Femur (tissue), 1 donor: Measurements from ENCODE around the gene INPP4A.
A peak's percentile ranks its signal among the peaks of the same experiment; 100 is the strongest.

Experiments
- DNase-seq: peaks from one replicate; pipeline ENCODE4 v3.0.0-alpha.2; 2017

INPP4A gene

GRCh38 chr2:98500561-98500960 lies 55.9 kb downstream of the INPP4A start:
- no peak for DNase-seq

- no peak for DNase-seq
Observed at GRCh38 chr2:98501223-98501622, 56.6 kb downstream of the INPP4A start.

- no peak for DNase-seq
Observed at GRCh38 chr2:98501876-98502275, 57.2 kb downstream of the INPP4A start.

GRCh38 chr2:98502556-98503335 lies 58.1 kb downstream of the INPP4A start:
- DNase-seq, result no peak

- no peak for DNase-seq
Observed at GRCh38 chr2:98503481-98504105, 58.9 kb downstream of the INPP4A start.

GRCh38 chr2:98504381-98505109 lies 59.9 kb downstream of the INPP4A start:
- DNase-seq, result no peak

- peak; percentile 66 for DNase-seq
Observed at GRCh38 chr2:98505311-98505808, 60.7 kb downstream of the INPP4A start.

- DNase-seq, result no peak
Observed at GRCh38 chr2:98505971-98506664, 61.5 kb downstream of the INPP4A start.

GRCh38 chr2:98506881-98507280 lies 62.2 kb downstream of the INPP4A start:
- no peak for DNase-seq

- no peak for DNase-seq
Observed at GRCh38 chr2:98507461-98507860, 62.8 kb downstream of the INPP4A start.

GRCh38 chr2:98507891-98508708 lies 63.4 kb downstream of the INPP4A start:
- peak; percentile 58 for DNase-seq

GRCh38 chr2:98508709-98509066 lies 64.0 kb downstream of the INPP4A start:
- DNase-seq, result no peak

- no peak for DNase-seq
Observed at GRCh38 chr2:98509542-98510321, 65.1 kb downstream of the INPP4A start.

GRCh38 chr2:98510322-98510662 lies 65.6 kb downstream of the INPP4A start:
- DNase-seq, result no peak

GRCh38 chr2:98511981-98512380 lies 67.3 kb downstream of the INPP4A start:
- no peak for DNase-seq

- no peak for DNase-seq
Observed at GRCh38 chr2:98512699-98513098, 68.0 kb downstream of the INPP4A start.

- DNase-seq, result no peak
Observed at GRCh38 chr2:98514096-98514639, 69.5 kb downstream of the INPP4A start.

- DNase-seq, result no peak
Observed at GRCh38 chr2:98514879-98515249, 70.2 kb downstream of the INPP4A start.

GRCh38 chr2:98515250-98515991 lies 70.8 kb downstream of the INPP4A start:
- no peak for DNase-seq

- no peak for DNase-seq
Observed at GRCh38 chr2:98516571-98516970, 71.9 kb downstream of the INPP4A start.

GRCh38 chr2:98517636-98518035 lies 73.0 kb downstream of the INPP4A start:
- DNase-seq, result no peak
